Erythroblast (primary cell): Measurements from ENCODE around the gene KIF3C.

ENCODE experiments used
- GATA1 ChIP-seq: IDR thresholded peaks from 2 replicates; pipeline ENCODE4 v1.6.1; 2011; ENCODE audit warnings: low read depth, mild to moderate bottlenecking, control low read depth, low read length, moderate library complexity
- POLR2A ChIP-seq: IDR thresholded peaks from 2 replicates; pipeline ENCODE4 v1.6.1; 2011; ENCODE audit warnings: mild to moderate bottlenecking, low read length

- TF ChIP-seq POLR2A (no peak), GATA1 (no peak)
Observed at GRCh38 chr2:25954199-25954752, 28.0 kb downstream of the KIF3C start.
